ENCODE measurements around the gene FCMR. TPM values are rescaled to one million over a fixed set of nuclear protein-coding genes. Genes with fewer than 3 reads are reported as not detected.
A peak's percentile ranks its signal among the peaks of the same experiment; 100 is the strongest.

Gene FCMR
- total and polyA plus RNA-seq, 10 of the 15 experiments (the other 5 are each of a cell fraction or from before 2014, with no cell fraction given), result 79.7 to 245 (median 123) TPM

GRCh38 chr1:206932177-206932576 lies 10.4 kb upstream of the FCMR start:
- POLR2A ChIA-PET, result interaction anchor here (0.6 to 13.3 kb wide), 7 partner anchors 15 to 211 kb away, joined by 3 to 222 read pairs (median 4); partner anchors contain the start of gene FCMR
- FAIRE-seq, result no peak
- 79% methylated on average over 8 of the region's 8 CpGs for WGBS (ENCODE audit: insufficient coverage, insufficient replicate concordance, low lambda C conversion rate, missing lambda C conversion rate)
- peak overlapping the region; percentile 99 for H3K27ac ChIP-seq (ENCODE audit: control insufficient read depth, insufficient read depth)
- H2AFZ ChIP-seq (ENCODE audit: control insufficient read depth, low read depth, low read length), result no peak overlapping the region; the same call in 1 of the 2 replicates
- DNase-seq (ENCODE audit: low read depth, low spot score), result no peak
- intact Hi-C loops (cut with micrococcal nuclease; ENCODE audit: unreplicated experiment) (loop anchor here (5.0 kb wide), 1 partner anchor 120 kb away; the partner anchor contains the start of genes PFKFB2 and YOD1), in situ Hi-C loops (cut with MboI) (no loop called here)
- no peaks in the 10 kb centered on the region for H3K79me2 ChIP-seq (ENCODE audit: control insufficient read depth, insufficient read depth, low read length)
- no peaks in the 10 kb centered on the region for H3K9me3 ChIP-seq (replicated peaks; ENCODE audit: control insufficient read depth, insufficient read depth, low read length)
- no peak overlapping the region for H3K9ac ChIP-seq (ENCODE audit: control insufficient read depth, insufficient read depth, low read length)
- RAD21 ChIA-PET (ENCODE audit: unreplicated experiment), result interaction anchor here (0.7 to 13.5 kb wide), 17 partner anchors 15 to 297 kb away, joined by 3 to 371 read pairs (median 7); partner anchors contain the start of genes DYRK3 and FCMR
- SMC1A ChIA-PET (ENCODE audit: uncharacterized antibody, unreplicated experiment), result interaction anchor here (0.6 to 10.3 kb wide), 27 partner anchors 8 to 205 kb away, joined by 3 to 431 read pairs (median 5); partner anchors contain the start of genes FCAMR, FCMR, IL19 and IL20
- no peak overlapping the region for H3K4me3 ChIP-seq
- H3K4me2 ChIP-seq (ENCODE audit: control insufficient read depth, insufficient read depth), result peak overlapping the region; percentile 17; the same call in 1 of the 2 replicates
- H3K36me3 ChIP-seq (ENCODE audit: control insufficient read depth in 2 of 2, insufficient read depth in 2 of 2, low read length in 1 of 2), result no peaks in the 10 kb centered on the region
- ATAC-seq, result no peak
- BruUV-seq (replicated peaks), result no TSS peak
- peaks cover 46% of the 10 kb centered on the region for H3K4me1 ChIP-seq (ENCODE audit: control insufficient read depth, insufficient read depth, low read length)
- no peaks in the 10 kb centered on the region for H3K27me3 ChIP-seq (replicated peaks in 1 of 2; ENCODE audit: control insufficient read depth in 2 of 2, insufficient read depth in 2 of 2, low read length in 1 of 2)
- CTCF ChIA-PET, result interaction anchor here (0.6 to 13.5 kb wide), 33 partner anchors 10 to 411 kb away, joined by 3 to 643 read pairs (median 6); partner anchors contain the start of genes DYRK3, FCAMR, FCMR and IL20
- no peaks in the 10 kb centered on the region for H4K20me1 ChIP-seq (ENCODE audit: control insufficient read depth, insufficient read depth)
- TF ChIP-seq ZNF24 (IDR thresholded peaks at IDR 0.05), result no peak
- no peak for TF ChIP-seq BHLHE40 (IDR thresholded peaks at IDR 0.05; ENCODE audit: borderline replicate concordance in 1 of 2, low read depth in 2 of 2, low read length in 1 of 2)
- TF ChIP-seq NFYB (IDR thresholded peaks at IDR 0.05; ENCODE audit: insufficient read depth, low read depth, low read length), result no peak
- TF ChIP-seq IKZF2 (IDR thresholded peaks at IDR 0.05), result no peak
- TF ChIP-seq YY1 (IDR thresholded peaks at IDR 0.05; ENCODE audit: low read depth, low read length), result no peak
- no peak for TF ChIP-seq TBL1XR1 (IDR thresholded peaks at IDR 0.05; ENCODE audit: low read depth, low read length)
- TF ChIP-seq, protein P1, sequence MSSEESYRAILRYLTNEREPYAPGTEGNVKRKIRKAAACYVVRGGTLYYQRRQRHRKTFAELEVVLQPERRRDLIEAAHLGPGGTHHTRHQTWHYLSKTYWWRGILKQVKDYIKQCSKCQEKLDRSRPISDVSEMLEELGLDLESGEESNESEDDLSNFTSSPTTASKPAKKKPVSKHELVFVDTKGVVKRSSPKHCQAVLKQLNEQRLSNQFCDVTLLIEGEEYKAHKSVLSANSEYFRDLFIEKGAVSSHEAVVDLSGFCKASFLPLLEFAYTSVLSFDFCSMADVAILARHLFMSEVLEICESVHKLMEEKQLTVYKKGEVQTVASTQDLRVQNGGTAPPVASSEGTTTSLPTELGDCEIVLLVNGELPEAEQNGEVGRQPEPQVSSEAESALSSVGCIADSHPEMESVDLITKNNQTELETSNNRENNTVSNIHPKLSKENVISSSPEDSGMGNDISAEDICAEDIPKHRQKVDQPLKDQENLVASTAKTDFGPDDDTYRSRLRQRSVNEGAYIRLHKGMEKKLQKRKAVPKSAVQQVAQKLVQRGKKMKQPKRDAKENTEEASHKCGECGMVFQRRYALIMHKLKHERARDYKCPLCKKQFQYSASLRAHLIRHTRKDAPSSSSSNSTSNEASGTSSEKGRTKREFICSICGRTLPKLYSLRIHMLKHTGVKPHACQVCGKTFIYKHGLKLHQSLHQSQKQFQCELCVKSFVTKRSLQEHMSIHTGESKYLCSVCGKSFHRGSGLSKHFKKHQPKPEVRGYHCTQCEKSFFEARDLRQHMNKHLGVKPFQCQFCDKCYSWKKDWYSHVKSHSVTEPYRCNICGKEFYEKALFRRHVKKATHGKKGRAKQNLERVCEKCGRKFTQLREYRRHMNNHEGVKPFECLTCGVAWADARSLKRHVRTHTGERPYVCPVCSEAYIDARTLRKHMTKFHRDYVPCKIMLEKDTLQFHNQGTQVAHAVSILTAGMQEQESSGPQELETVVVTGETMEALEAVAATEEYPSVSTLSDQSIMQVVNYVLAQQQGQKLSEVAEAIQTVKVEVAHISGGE (CRISPR knock-in tag; IDR thresholded peaks at IDR 0.05), result no peak
- no peak for TF ChIP-seq MYC (IDR thresholded peaks at IDR 0.05; ENCODE audit: insufficient read depth, insufficient read length, insufficient replicate concordance, low read length, severe bottlenecking)
- no peak for TF ChIP-seq PML (IDR thresholded peaks at IDR 0.05; ENCODE audit: low read length)
- TF ChIP-seq BMI1 (IDR thresholded peaks at IDR 0.05; ENCODE audit: borderline replicate concordance), result no peak
- no peak for TF ChIP-seq JUND (IDR thresholded peaks at IDR 0.05; ENCODE audit: low read depth, low read length)
- TF ChIP-seq, protein P2, sequence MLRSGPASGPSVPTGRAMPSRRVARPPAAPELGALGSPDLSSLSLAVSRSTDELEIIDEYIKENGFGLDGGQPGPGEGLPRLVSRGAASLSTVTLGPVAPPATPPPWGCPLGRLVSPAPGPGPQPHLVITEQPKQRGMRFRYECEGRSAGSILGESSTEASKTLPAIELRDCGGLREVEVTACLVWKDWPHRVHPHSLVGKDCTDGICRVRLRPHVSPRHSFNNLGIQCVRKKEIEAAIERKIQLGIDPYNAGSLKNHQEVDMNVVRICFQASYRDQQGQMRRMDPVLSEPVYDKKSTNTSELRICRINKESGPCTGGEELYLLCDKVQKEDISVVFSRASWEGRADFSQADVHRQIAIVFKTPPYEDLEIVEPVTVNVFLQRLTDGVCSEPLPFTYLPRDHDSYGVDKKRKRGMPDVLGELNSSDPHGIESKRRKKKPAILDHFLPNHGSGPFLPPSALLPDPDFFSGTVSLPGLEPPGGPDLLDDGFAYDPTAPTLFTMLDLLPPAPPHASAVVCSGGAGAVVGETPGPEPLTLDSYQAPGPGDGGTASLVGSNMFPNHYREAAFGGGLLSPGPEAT (IDR thresholded peaks at IDR 0.05; ENCODE audit: low read depth), result no peak
- TF ChIP-seq BACH1 (IDR thresholded peaks at IDR 0.05; ENCODE audit: borderline replicate concordance), result no peak
- no peak for TF ChIP-seq GATAD2B (conservative IDR thresholded peaks at IDR 0.05; ENCODE audit: low read depth)
- no peak for TF ChIP-seq MXI1 (IDR thresholded peaks at IDR 0.05; ENCODE audit: low read depth, low read length)
- no peak for TF ChIP-seq ZNF274 (IDR thresholded peaks at IDR 0.05; ENCODE audit: insufficient read depth, insufficient read length)
- TF ChIP-seq ATF7 (IDR thresholded peaks at IDR 0.05; ENCODE audit: low read depth), result no peak

Data from GM12878 (cell line).